K562 (cell line): ENCODE data around the gene KAT2B. TPM values are rescaled to one million over a fixed set of nuclear protein-coding genes. Genes with fewer than 3 reads are reported as not detected.

Source experiments
- ATAC-seq: fragments of 200-7000 bp; cut with Tn5 transposase; 3 replicates; pipeline ENCODE4 v1.9.1; 2020; ENCODE audit warnings: moderate library complexity
- BruUV-seq: library from RNA; stranded (reverse); fragments of 400-500 nt; replicated peaks from 2 replicates; lab custom pipeline; 2021; lab: Mats Ljungman, UMichigan
- CTCF ChIA-PET: fragments of 300-600 bp; formaldehyde crosslinking; extraction: SDS; loops from one replicate; lab custom pipeline; 2021; ENCODE audit warnings: low intra/inter-chr PET ratio; lab: Yijun Ruan, JAX
- POLR2A ChIA-PET: fragments of 300-600, 350-650 bp; sonication (Branson Sonifier 250); formaldehyde crosslinking; extraction: SDS; loops from one replicate; lab custom pipeline; 2021; ENCODE audit warnings: antibody characterized with exemption, inconsistent platforms; lab: Yijun Ruan, JAX
- DNase-seq, 4 experiments: peaks; one replicate each; pipeline versions ENCODE4 v3.0.0 to v3.0.0-alpha.2; 2011 to 2018; ENCODE audit warnings: low spot score in 3 of 4, mixed read lengths in 3 of 4; ENCODE audit errors: extremely low read depth in 1 of 4
- FAIRE-seq: peaks from 2 replicates; lab custom pipeline; 2011; peaks lifted over from hg19 to GRCh38; lab: Jason Lieb, UNC
- H2AFZ ChIP-seq: 2 replicates; pipeline ENCODE4 v1.6.0; 2011; ENCODE audit warnings: low read depth, low read length, control low read depth, inconsistent platforms
- H3K27ac ChIP-seq: fragments of 200-600 bp; 3 replicates; pipeline ENCODE4 v1.8.0; 2011; ENCODE audit warnings: low read depth, mild to moderate bottlenecking, control low read depth, inconsistent platforms, low read length, moderate library complexity, mixed read lengths; ENCODE audit errors: extremely low read depth
- H3K27me3 ChIP-seq, 2 experiments: fragments of 300-600 bp in 1 of 2; 2 replicates in 1 of 2; 3 replicates in 1 of 2; pipeline versions ENCODE4 v1.6.0 to v1.8.0; 2011; ENCODE audit warnings: inconsistent platforms in 2 of 2, low read length in 2 of 2, mild to moderate bottlenecking in 1 of 2, mixed read lengths in 1 of 2, moderate library complexity in 1 of 2; ENCODE audit not compliant: control insufficient read depth in 2 of 2, insufficient read depth in 2 of 2
- H3K36me3 ChIP-seq: fragments of 300-600 bp; 3 replicates; pipeline ENCODE4 v1.8.0; 2011; ENCODE audit warnings: mild to moderate bottlenecking, low read length, inconsistent platforms; ENCODE audit not compliant: control insufficient read depth, insufficient read depth
- H3K4me1 ChIP-seq, 2 experiments: fragments of 200-600 bp in 1 of 2; replicated peaks in 1 of 2; 2 replicates in 1 of 2; 3 replicates in 1 of 2; pipeline versions ENCODE4 v1.5.1 to v1.8.0; 2011; ENCODE audit warnings: inconsistent platforms in 2 of 2, low read length in 2 of 2, mild to moderate bottlenecking in 1 of 2, mixed read lengths in 1 of 2, moderate library complexity in 1 of 2; ENCODE audit not compliant: control insufficient read depth in 2 of 2, insufficient read depth in 2 of 2
- H3K4me2 ChIP-seq: 2 replicates; pipeline ENCODE4 v1.6.1; 2011; ENCODE audit warnings: low read length, control low read depth, inconsistent platforms, mixed read lengths; ENCODE audit not compliant: insufficient read depth
- H3K4me3 ChIP-seq: fragments of 200-600 bp; sonication (generic), shearing (Covaris generic); 2 replicates; pipeline ENCODE4 v1.5.1; 2016; ENCODE audit warnings: control low read depth, inconsistent platforms
- H3K79me2 ChIP-seq: fragments of 200-600 bp; 3 replicates; pipeline ENCODE4 v1.8.0; 2011; ENCODE audit warnings: low read length, inconsistent platforms; ENCODE audit not compliant: control insufficient read depth, insufficient read depth
- H3K9ac ChIP-seq, 2 experiments: 2 replicates each; pipeline versions ENCODE4 v1.6.0 to v1.6.1; 2011; ENCODE audit warnings: low read depth in 2 of 2, low read length in 2 of 2, control low read depth in 1 of 2, inconsistent platforms in 1 of 2, mild to moderate bottlenecking in 1 of 2, mixed read lengths in 1 of 2; ENCODE audit not compliant: insufficient read depth in 1 of 2
- H3K9me1 ChIP-seq: one replicate; pipeline ENCODE4 v1.6.0; 2011; ENCODE audit warnings: inconsistent platforms, mild to moderate bottlenecking, low read length, moderate library complexity; ENCODE audit not compliant: control insufficient read depth, insufficient read depth
- H3K9me3 ChIP-seq: replicated peaks from 2 replicates; pipeline ENCODE4 v1.5.1; 2011; ENCODE audit warnings: low read depth, low read length, inconsistent platforms; ENCODE audit not compliant: control insufficient read depth, insufficient read depth
- H4K20me1 ChIP-seq: replicated peaks from 2 replicates; pipeline ENCODE4 v1.6.1; 2011; ENCODE audit warnings: low read length, inconsistent platforms, mixed read lengths; ENCODE audit not compliant: control insufficient read depth, insufficient read depth
- PHF8 ChIP-seq: fragments of 200-600 bp; sonication (generic); IDR thresholded peaks from 2 replicates; pipeline ENCODE4 v1.6.1; 2012; ENCODE audit warnings: mixed run types, mild to moderate bottlenecking, inconsistent platforms, low read length, moderate library complexity, borderline replicate concordance
- RBM39 ChIP-seq: fragments of 200-400 bp; formaldehyde crosslinking; optimal IDR thresholded peaks from 2 replicates; pipeline ENCODE3; 2018; ENCODE audit warnings: low read depth, low read length
- ZC3H4 ChIP-seq: sonication (generic); formaldehyde crosslinking; IDR thresholded peaks from 2 replicates; pipeline ENCODE4 v1.9.0; 2021; ENCODE audit warnings: missing genetic modification reagents, borderline replicate concordance
- ZNF146 ChIP-seq: IDR thresholded peaks from one replicate; pipeline ENCODE4 v1.6.1; 2018; ENCODE audit warnings: missing compliant biosample characterization; ENCODE audit not compliant: unreplicated experiment
- ZNF175 ChIP-seq: fragments of 200-800 bp; sonication (Bioruptor generic); IDR thresholded peaks from 2 replicates; pipeline ENCODE4 v1.6.1; 2016; ENCODE audit warnings: low read depth, mild to moderate bottlenecking, missing genetic modification characterization, missing compliant biosample characterization
- ZNF217 ChIP-seq: sonication (generic); formaldehyde crosslinking; IDR thresholded peaks from 2 replicates; pipeline ENCODE4 v1.8.0; 2022; ENCODE audit warnings: mild to moderate bottlenecking, missing genetic modification reagents
- ZNF354B ChIP-seq: fragments of 250-450 bp; sonication (Bioruptor Pico); IDR thresholded peaks from 2 replicates; pipeline ENCODE4 v1.4.0; 2020
- ZNF668 ChIP-seq: fragments of 250-450 bp; sonication (Bioruptor Pico); IDR thresholded peaks from 2 replicates; pipeline ENCODE4 v1.8.0; 2022; ENCODE audit warnings: mild to moderate bottlenecking, inconsistent platforms
- WGBS: fragments of 100-300 bp; shearing (Covaris generic); methylation state at CpG from one replicate; pipeline ENCODE4 v1.1.6; 2016; ENCODE audit warnings: low coverage, mixed read lengths; ENCODE audit not compliant: insufficient coverage; ENCODE audit errors: missing lambda C conversion rate; 5-methylcytosine and 5-hydroxymethylcytosine counted together
- in situ Hi-C: fragments of 300-500 bp; cut with MboI; formaldehyde crosslinking; loops from 4 replicates; pipeline ENCODE4 v1.15.0; 2018; ENCODE audit warnings: inconsistent platforms, mixed read lengths
- intact Hi-C: fragments of 100-400 bp; cut with micrococcal nuclease; formaldehyde crosslinking; loops from 2 replicates; pipeline ENCODE4 v1.14.2; 2022
- polyA plus RNA-seq, 8 experiments: library from polyadenylated mRNA; depleted of rRNA in 4 of 8; stranded (reverse) in 5 of 8; unstranded in 3 of 8; fragments of >200 nt; fragmentation: Nextera tagmentation in 2 of 8; fragmentation: Illumina TruSeq in 1 of 8; extraction: Ambion mirVana in 2 of 8; extraction: Trizol in 1 of 8; gene quantifications; 2 replicates each; pipeline versions ENCODE4 v1.2.1 to v1.2.3, GENCODE V29; 2011 to 2014; ENCODE audit warnings: inconsistent platforms in 1 of 8, missing spikeins in 1 of 8
- total RNA-seq, 7 experiments: library from RNA; depleted of rRNA in 6 of 7; stranded (reverse); fragments of >200 nt in 6 of 7; fragmentation: Illumina TruSeq in 2 of 7; extraction: Trizol in 2 of 7; gene quantifications; 2 replicates each; pipeline versions ENCODE4 v1.2.1 to v1.2.3, GENCODE V29; 2011 to 2021; ENCODE audit warnings: low replicate concordance in 1 of 7
- TF ChIP-seq, protein P1 (sequence below): fragments of 450-650 bp; conservative IDR thresholded peaks from 2 replicates; pipeline ENCODE4 v1.6.1; 2016; ENCODE audit warnings: missing genetic modification characterization, low read depth, mild to moderate bottlenecking, control low read depth, missing compliant biosample characterization

The KAT2B gene
- total and polyA plus RNA-seq, 9 of the 15 experiments (the other 6 are each of a cell fraction or from before 2014, with no cell fraction given): 3.3 to 14.9 (median 12.2) TPM

- Histone ChIP-seq H3K27ac (no peak overlapping the region), H3K27me3 (no peaks in the 10 kb centered on the region), H4K20me1 (no peaks in the 10 kb centered on the region), H3K4me2 (no peak overlapping the region), H3K9me3 (no peaks in the 10 kb centered on the region), H2AFZ (no peak overlapping the region), H3K9ac (no peak overlapping the region), H3K4me1 (no peaks in the 10 kb centered on the region), H3K79me2 (no peaks in the 10 kb centered on the region), H3K9me1 (no peaks in the 10 kb centered on the region), H3K36me3 (no peaks in the 10 kb centered on the region; the same call in 1 of the 3 replicates), H3K4me3 (no peak overlapping the region)
- in situ Hi-C loops: no loop called here
- intact Hi-C loops: no loop called here
- 80% methylated on average over 4 of the region's 4 CpGs for WGBS
- ChIA-PET CTCF (no interaction called here), POLR2A (interaction anchor here (1.2 to 1.8 kb wide), 2 partner anchors 10 to 12 kb away, joined by 3 to 4 read pairs; no protein-coding TSS in a partner anchor)
- no peak for FAIRE-seq
- ATAC-seq: no peak
- no TSS peak for BruUV-seq
- DNase-seq: no peak
- TF ChIP-seq ZNF217 (CRISPR knock-in tag) (no peak), ZNF668 (CRISPR knock-in tag) (no peak), ZC3H4 (no peak)
- TF ChIP-seq, protein P1, sequence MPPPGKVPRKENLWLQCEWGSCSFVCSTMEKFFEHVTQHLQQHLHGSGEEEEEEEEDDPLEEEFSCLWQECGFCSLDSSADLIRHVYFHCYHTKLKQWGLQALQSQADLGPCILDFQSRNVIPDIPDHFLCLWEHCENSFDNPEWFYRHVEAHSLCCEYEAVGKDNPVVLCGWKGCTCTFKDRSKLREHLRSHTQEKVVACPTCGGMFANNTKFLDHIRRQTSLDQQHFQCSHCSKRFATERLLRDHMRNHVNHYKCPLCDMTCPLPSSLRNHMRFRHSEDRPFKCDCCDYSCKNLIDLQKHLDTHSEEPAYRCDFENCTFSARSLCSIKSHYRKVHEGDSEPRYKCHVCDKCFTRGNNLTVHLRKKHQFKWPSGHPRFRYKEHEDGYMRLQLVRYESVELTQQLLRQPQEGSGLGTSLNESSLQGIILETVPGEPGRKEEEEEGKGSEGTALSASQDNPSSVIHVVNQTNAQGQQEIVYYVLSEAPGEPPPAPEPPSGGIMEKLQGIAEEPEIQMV (tag): no peak
Observed at GRCh38 chr3:20142517-20142916, 102.3 kb downstream of the KAT2B start.

DNA sequence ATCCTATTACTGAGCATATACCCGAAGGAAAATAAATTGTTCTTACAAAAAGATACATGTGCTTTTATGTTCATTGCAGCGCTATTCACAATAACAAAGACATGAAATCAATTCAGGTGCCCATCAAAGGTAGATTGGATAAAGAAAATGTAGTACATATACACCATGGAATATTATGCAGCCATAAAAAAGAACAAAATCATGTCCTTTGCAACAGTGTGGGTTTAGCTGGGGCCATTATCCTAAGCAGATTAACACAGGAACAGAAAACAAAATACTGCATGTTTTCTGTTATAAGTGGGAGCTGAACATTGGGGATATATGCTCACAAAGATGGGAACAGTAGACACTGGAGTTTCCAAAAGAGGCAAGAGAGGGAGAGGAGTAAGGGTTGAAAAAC, 103.3 kb downstream of the KAT2B start:
- Histone ChIP-seq H3K27me3 (no peaks in the 10 kb centered on the region), H3K9me1 (no peaks in the 10 kb centered on the region), H4K20me1 (no peaks in the 10 kb centered on the region), H3K4me1 (no peaks in the 10 kb centered on the region), H3K4me2 (no peak overlapping the region), H3K9me3 (no peaks in the 10 kb centered on the region), H3K27ac (no peak overlapping the region), H3K79me2 (no peaks in the 10 kb centered on the region), H3K4me3 (no peak overlapping the region), H2AFZ (no peak overlapping the region), H3K9ac (no peak overlapping the region), H3K36me3 (no peaks in the 10 kb centered on the region; the same call in 1 of the 3 replicates)
- ChIA-PET POLR2A (interaction anchor here (0.6 to 1.8 kb wide), 2 partner anchors 11 to 43 kb away, joined by 3 read pairs; partner anchors contain the start of gene SGO1), CTCF (no interaction called here)
- intact Hi-C loops: no loop called here
- FAIRE-seq: no peak
- peak; percentile 89 for TF ChIP-seq ZNF146 (CRISPR knock-in tag)
- TF ChIP-seq RBM39: no peak
- TF ChIP-seq PHF8: no peak
- TF ChIP-seq ZNF175 (CRISPR knock-in tag): no peak
- TF ChIP-seq ZNF354B (CRISPR knock-in tag): no peak
- no peak for ATAC-seq
- WGBS: 70% methylated on average over 2 of the region's 2 CpGs
- DNase-seq: no peak
- BruUV-seq: no TSS peak
- in situ Hi-C loops: no loop called here
